Body of pancreas (tissue), 4 donors: Measurements from ENCODE around the gene CHRNG.

Source experiments
- POLR2A ChIP-seq, 3 donors: fragments of 450-650 bp; IDR thresholded peaks; one replicate each; pipeline ENCODE4 v1.6.1; 2016; ENCODE audit warnings: antibody characterized with exemption in 3 of 3, mild to moderate bottlenecking in 2 of 3
- TF ChIP-seq, protein P1 (sequence below), 7 experiments: fragments of 450-650 bp in 4 of 7; fragments of 200-600 bp in 3 of 7; sonication (generic) in 3 of 7; IDR thresholded peaks; one replicate each; pipeline ENCODE4 v1.5.1; 2016 to 2019; ENCODE audit warnings: antibody characterized with exemption in 7 of 7

DNA sequence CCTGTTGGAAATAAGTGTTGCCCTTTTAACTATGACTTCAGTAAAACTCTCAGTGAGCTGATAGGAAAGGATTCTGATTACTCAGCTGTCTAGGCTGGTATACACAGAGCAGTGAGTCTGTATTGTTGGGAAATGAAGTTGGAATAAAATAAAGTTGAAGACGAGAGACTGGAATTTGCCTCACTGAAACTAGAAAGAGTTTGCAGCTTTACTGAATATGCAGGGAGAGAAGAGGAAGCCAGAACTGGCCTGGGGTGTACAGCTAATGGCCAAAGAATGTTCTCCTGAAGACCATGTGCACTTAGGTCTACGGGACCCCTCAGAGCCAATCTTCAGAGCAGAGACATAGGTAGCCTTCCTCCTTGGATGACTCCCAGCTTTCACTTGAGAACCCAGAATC, 37.5 kb downstream of the CHRNG start:
- TF ChIP-seq, protein P1, sequence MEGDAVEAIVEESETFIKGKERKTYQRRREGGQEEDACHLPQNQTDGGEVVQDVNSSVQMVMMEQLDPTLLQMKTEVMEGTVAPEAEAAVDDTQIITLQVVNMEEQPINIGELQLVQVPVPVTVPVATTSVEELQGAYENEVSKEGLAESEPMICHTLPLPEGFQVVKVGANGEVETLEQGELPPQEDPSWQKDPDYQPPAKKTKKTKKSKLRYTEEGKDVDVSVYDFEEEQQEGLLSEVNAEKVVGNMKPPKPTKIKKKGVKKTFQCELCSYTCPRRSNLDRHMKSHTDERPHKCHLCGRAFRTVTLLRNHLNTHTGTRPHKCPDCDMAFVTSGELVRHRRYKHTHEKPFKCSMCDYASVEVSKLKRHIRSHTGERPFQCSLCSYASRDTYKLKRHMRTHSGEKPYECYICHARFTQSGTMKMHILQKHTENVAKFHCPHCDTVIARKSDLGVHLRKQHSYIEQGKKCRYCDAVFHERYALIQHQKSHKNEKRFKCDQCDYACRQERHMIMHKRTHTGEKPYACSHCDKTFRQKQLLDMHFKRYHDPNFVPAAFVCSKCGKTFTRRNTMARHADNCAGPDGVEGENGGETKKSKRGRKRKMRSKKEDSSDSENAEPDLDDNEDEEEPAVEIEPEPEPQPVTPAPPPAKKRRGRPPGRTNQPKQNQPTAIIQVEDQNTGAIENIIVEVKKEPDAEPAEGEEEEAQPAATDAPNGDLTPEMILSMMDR (IDR thresholded peaks at IDR 0.05) = no peak
- no peak for TF ChIP-seq POLR2A (IDR thresholded peaks at IDR 0.05)
